Measurements from ENCODE around the gene ZNF516. TPM values are rescaled to one million over a fixed set of nuclear protein-coding genes. Genes with fewer than 3 reads are reported as not detected.
"Not testable (repeated sequence)": the region's sequence is repeated elsewhere in the genome, so short reads cannot be mapped to it uniquely, and the experiment has no call there.

The ZNF516 gene
- total and polyA plus RNA-seq, 2 of the 13 experiments (the other 11 are each of a cell fraction or from before 2014, with no cell fraction given): 16.6 to 18.7 TPM

DNA sequence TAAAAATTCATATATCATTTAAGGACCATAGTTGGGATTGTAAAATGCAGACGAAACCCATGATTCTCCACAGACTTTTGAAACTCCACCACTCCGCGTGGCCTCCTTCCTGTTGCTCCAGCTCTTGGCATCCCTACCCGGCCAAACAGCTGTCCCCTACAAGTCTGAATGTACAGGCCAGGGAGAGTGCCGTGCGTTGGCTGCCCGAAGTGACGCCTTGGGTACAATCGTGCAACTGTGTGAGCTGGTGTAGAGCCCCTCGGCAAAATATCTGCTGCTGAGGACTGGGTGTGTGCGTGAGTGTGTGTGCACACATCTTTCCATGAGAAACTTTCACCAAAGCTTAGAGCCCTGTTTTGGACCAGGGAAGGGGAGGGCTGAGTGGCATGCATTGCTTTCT is 43.8 kb upstream of the ZNF516 start:
- CTCF ChIA-PET (ENCODE audit: low intra/inter-chr PET ratio, low total read pairs): no interaction called here
- no peak for TF ChIP-seq ATAD3A (CRISPR knock-in tag; IDR thresholded peaks at IDR 0.05)
- no peak for TF ChIP-seq TBX3 (IDR thresholded peaks at IDR 0.05; ENCODE audit: borderline replicate concordance)
- no peak for TF ChIP-seq ZNF547 (CRISPR knock-in tag; IDR thresholded peaks at IDR 0.05)
- no peaks in the 10 kb centered on the region for H3K4me1 ChIP-seq (ENCODE audit: insufficient read depth, low read length)
- no peak for FAIRE-seq
- H3K36me3 ChIP-seq (replicated peaks in 1 of 2; ENCODE audit: control insufficient read depth in 1 of 2, insufficient read depth in 2 of 2, low read length in 2 of 2): no peaks in the 10 kb centered on the region
- intact Hi-C loops (cut with micrococcal nuclease; ENCODE audit: unreplicated experiment): no loop called here
- DNase-seq (ENCODE audit: low spot score): no peak
- no peak overlapping the region for H3K4me3 ChIP-seq (replicated peaks in 1 of 3; ENCODE audit: insufficient read depth in 1 of 3, low read depth in 2 of 3, low read length in 3 of 3)
- H3K9me3 ChIP-seq (ENCODE audit: low read length): no peaks in the 10 kb centered on the region
- no peak for ATAC-seq
- WGBS (ENCODE audit: low lambda C conversion rate): 66% methylated on average over 11 of the region's 11 CpGs
- no peaks in the 10 kb centered on the region for H3K79me2 ChIP-seq (ENCODE audit: insufficient read depth, low read length)
- no peak overlapping the region for H3K27ac ChIP-seq (ENCODE audit: extremely low read length, insufficient read depth, low read length)
- H2AFZ ChIP-seq (ENCODE audit: low read length): no peak overlapping the region
- H3K9ac ChIP-seq (ENCODE audit: insufficient read depth, low read depth, low read length): no peak overlapping the region
- BruUV-seq (replicated peaks): no TSS peak
- no peaks in the 10 kb centered on the region for H4K20me1 ChIP-seq (ENCODE audit: insufficient read depth, low read length)
- peaks cover 0 to 12% of the 10 kb centered on the region in 2 experiments; a peak in 2 of 5 replicates for H3K27me3 ChIP-seq (ENCODE audit: control insufficient read depth in 1 of 2, insufficient read depth in 2 of 2, low read length in 2 of 2)
- no peak overlapping the region for H3K4me2 ChIP-seq (ENCODE audit: low read depth, low read length)
- POLR2A ChIA-PET: no interaction called here
- in situ Hi-C loops (cut with HindIII; ENCODE audit: extremely low pct_ligation_motif_present, low pct_unique_long_range_greater_than_20kb): no loop called here

DNA sequence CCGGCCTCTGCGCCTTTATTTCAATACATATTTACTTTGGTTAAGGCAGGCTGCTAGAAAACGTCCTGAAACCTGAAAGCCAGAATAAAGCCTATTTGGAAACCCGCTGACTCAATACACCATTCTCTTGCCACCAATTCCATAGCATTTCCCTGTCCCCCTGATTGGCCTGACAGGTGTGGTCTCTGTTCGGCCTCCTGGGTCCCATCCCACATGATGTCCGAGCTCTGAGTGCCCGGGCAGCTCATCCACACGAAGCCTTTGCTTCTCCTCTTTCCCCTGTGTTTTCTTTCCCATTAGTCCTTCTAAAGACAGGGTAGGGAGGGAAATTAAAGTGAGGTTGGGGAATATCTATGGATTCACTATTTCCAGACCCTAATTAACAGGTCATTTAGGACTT is 42.6 kb upstream of the ZNF516 start:
- Histone ChIP-seq H3K27me3 (ENCODE audit: control insufficient read depth in 1 of 2, insufficient read depth in 2 of 2, low read length in 2 of 2) (peaks cover 0 to 17% of the 10 kb centered on the region in 2 experiments; a peak in 2 of 5 replicates), H3K36me3 (replicated peaks in 1 of 2; ENCODE audit: control insufficient read depth in 1 of 2, insufficient read depth in 2 of 2, low read length in 2 of 2) (no peaks in the 10 kb centered on the region), H2AFZ (ENCODE audit: low read length) (no peak overlapping the region), H3K9me3 (ENCODE audit: low read length) (no peaks in the 10 kb centered on the region), H3K27ac (ENCODE audit: extremely low read length, insufficient read depth, low read length) (no peak overlapping the region), H3K4me2 (ENCODE audit: low read depth, low read length) (no peak overlapping the region), H3K4me3 (replicated peaks in 1 of 3; ENCODE audit: insufficient read depth in 1 of 3, low read depth in 2 of 3, low read length in 3 of 3) (no peak overlapping the region), H4K20me1 (ENCODE audit: insufficient read depth, low read length) (no peaks in the 10 kb centered on the region), H3K79me2 (ENCODE audit: insufficient read depth, low read length) (no peaks in the 10 kb centered on the region), H3K9ac (ENCODE audit: insufficient read depth, low read depth, low read length) (no peak overlapping the region), H3K4me1 (ENCODE audit: insufficient read depth, low read length) (no peaks in the 10 kb centered on the region)
- in situ Hi-C loops (cut with HindIII; ENCODE audit: extremely low pct_ligation_motif_present, low pct_unique_long_range_greater_than_20kb) (no loop called here), intact Hi-C loops (cut with micrococcal nuclease; ENCODE audit: unreplicated experiment) (no loop called here)
- DNase-seq (ENCODE audit: low spot score) (no peak), FAIRE-seq (no peak), ATAC-seq (no peak)
- 25% methylated on average over 7 of the region's 8 CpGs for WGBS (ENCODE audit: low lambda C conversion rate)
- TF ChIP-seq SP5 (CRISPR knock-in tag; IDR thresholded peaks at IDR 0.05; ENCODE audit: borderline replicate concordance, low read depth): no peak
- no TSS peak for BruUV-seq (replicated peaks)
- ChIA-PET CTCF (ENCODE audit: low intra/inter-chr PET ratio, low total read pairs) (no interaction called here), POLR2A (no interaction called here)

DNA sequence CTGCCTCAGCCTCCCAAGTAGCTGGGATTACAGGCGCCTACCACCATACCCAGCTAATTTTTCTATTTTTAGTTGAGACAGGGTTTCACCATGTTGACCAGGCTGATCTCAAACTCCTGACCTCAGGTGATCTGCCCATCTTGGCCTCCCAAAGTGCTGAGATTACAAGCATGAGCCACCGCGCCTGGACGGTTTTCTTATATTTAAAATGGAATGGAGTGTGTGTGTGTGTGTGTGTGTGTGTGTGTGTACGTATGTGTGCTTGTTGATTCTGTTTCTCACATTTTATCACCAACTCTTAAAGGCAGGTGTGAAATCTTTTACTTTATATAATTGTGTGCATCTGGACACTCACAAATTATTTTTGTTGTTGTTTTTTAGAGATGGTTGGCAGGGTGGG is 41.6 kb upstream of the ZNF516 start:
- H3K4me2 ChIP-seq (ENCODE audit: low read depth, low read length); H3K4me1 ChIP-seq (ENCODE audit: insufficient read depth, low read length); in situ Hi-C loops (cut with HindIII; ENCODE audit: extremely low pct_ligation_motif_present, low pct_unique_long_range_greater_than_20kb); DNase-seq (ENCODE audit: low spot score); BruUV-seq (replicated peaks); CTCF ChIA-PET (ENCODE audit: low intra/inter-chr PET ratio, low total read pairs); H3K36me3 ChIP-seq (replicated peaks in 1 of 2; ENCODE audit: control insufficient read depth in 1 of 2, insufficient read depth in 2 of 2, low read length in 2 of 2); intact Hi-C loops (cut with micrococcal nuclease; ENCODE audit: unreplicated experiment); H3K9me3 ChIP-seq (ENCODE audit: low read length); H3K27ac ChIP-seq (ENCODE audit: extremely low read length, insufficient read depth, low read length); H4K20me1 ChIP-seq (ENCODE audit: insufficient read depth, low read length); H2AFZ ChIP-seq (ENCODE audit: low read length); ATAC-seq; H3K4me3 ChIP-seq (replicated peaks in 1 of 3; ENCODE audit: insufficient read depth in 1 of 3, low read depth in 2 of 3, low read length in 3 of 3); H3K79me2 ChIP-seq (ENCODE audit: insufficient read depth, low read length); H3K9ac ChIP-seq (ENCODE audit: insufficient read depth, low read depth, low read length); POLR2A ChIA-PET; FAIRE-seq: not testable (repeated sequence)
- H3K27me3 ChIP-seq (ENCODE audit: control insufficient read depth in 1 of 2, insufficient read depth in 2 of 2, low read length in 2 of 2): peaks cover 0 to 17% of the 10 kb centered on the region in 2 experiments; a peak in 2 of 5 replicates
- WGBS (ENCODE audit: low lambda C conversion rate): 69% methylated on average over 5 of the region's 5 CpGs
